HG03039 (cell line): ENCODE measurements around the gene S100A9.
"Not testable (repeated sequence)": the region's sequence is repeated elsewhere in the genome, so short reads cannot be mapped to it uniquely, and the experiment has no call there.

Source experiments
- ATAC-seq: cut with Tn5 transposase; IDR thresholded peaks from one replicate; pipeline ENCODE4 v1.9.1; 2021; ENCODE audit warnings: mild to moderate bottlenecking, moderate library complexity; ENCODE audit not compliant: unreplicated experiment

The S100A9 gene

DNA sequence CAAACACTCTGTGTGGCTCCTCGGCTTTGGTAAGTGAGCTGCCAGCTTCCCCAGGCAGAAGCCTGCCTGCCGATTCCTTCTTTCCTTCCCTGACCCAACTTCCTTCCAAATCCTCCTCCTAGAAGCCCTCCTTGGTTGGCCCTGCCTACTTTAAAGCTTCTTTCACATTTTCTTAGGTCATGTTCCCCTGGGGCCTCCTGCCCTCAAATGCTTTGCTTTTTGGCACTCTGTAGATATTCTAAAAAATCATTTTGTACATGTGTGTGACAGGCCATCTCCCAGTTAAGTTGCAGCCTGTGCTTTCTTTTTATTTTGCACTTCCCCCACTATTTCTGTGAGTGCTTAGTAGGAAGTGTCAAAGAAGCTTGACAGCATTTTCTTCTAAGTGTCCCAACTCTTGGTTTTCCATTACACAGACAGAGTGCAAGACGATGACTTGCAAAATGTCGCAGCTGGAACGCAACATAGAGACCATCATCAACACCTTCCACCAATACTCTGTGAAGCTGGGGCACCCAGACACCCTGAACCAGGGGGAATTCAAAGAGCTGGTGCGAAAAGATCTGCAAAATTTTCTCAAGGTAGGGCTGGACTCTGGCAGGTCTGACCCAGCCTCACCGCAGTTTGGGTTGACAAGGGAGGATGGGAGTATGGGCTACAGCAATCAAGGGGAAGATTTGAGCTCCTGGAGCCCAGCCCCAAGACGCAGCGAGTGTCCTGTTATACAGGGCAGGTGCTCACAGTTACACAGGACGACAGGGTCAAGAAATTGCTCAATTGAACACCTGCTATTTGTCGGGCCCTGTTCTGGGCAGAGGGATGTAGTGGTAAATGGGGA, at the start of gene S100A9:
Gene S100A9 (plus strand): TSS at position 2 of the 838 bp plus-strand sequence. CDS start 430 bp downstream, at position 432.
- no peak for ATAC-seq

DNA sequence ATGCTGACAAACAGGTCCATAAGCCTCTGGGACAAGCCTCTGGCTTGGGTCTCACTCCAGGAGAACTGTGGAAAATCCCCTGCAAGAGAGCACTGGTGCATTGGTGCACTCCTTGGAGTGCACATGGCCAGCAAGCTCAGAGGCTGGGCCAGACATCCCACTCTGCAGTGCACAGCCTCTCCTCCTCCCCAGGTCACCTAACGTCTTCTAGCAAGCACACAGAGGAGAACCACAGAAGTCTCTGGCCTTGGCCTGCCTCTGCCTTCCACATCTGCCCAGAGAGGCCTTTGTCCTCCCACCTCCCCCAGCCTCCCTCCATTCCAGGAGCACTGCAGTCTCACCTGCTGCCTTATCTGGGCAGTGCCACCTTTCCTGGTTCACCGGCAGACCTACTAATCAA, 49.1 kb upstream of the S100A9 start:
- no peak for ATAC-seq

DNA sequence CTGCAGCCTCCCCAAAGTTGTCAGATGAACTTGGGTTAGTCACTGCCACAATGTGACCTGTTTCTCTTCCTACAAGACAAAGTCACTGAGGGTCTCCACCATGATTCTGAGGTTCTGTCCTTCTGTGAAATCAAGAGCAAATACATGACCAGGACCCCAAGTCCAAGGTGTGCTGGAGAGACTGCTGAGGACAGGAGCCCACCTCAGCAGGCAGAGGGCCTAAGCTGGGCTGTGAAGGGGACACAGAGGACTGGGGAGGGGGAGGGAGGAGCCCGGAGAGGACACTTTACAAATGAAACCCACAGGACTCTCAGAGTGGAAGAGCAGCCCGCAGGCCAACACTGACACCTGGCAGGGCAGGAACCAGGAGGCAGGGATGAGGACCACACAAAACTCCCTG, 48.2 kb upstream of the S100A9 start:
- ATAC-seq = no peak

DNA sequence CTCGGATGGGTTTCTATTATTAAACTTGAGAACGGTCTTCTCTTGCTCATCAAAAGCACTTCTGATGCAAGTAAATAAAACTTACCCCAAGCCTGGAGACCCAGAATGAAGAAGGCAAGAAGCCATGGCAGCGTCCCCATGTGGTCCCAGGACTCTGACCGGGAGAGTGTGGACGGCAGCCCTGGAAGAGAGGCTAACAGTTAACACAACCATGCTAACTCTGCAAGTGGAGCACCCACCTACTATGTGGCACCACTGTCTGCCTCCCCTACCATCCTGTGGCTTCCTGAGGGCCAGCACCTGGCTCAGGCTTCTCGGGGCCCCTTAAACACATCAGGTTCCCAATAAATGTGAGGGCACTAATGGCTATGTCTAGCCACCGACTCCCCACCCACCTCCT, 47.1 kb upstream of the S100A9 start:
- ATAC-seq = no peak

DNA sequence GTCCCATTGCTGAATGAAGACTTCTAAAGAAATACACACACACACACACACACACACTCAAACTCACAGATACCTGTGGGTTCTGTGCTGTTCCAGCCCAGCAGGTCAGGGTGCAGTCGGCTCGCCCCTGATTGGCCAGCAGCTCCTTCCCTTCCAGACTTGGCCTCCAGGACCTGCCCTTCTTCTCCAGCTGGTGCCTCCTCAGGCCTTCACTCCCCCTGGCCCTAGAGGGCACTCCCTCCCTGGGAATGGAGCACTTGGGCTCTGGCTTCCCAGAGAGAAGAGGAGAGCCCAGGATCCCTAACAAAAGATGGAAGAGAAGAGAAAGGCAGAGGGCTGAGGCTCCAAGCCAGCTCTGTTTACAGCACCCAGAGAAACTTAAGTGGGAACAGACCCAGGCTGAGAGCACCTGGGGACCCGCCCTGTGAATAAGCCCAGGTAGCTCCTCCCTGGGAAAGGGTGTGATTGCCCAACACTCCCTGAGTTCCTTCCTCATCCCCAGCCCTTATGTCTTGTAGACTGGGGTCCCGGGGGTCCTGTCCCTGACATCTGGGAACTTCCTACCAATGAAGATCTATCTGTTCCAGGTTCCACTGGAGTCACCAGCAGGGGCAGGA, 45.0 kb upstream of the S100A9 start, which contains the start of gene PGLYRP3:
Gene PGLYRP3 (minus strand): TSS at position 383 of the 617 bp plus-strand sequence. CDS start 2,287 bp downstream, outside the sequence.
- no peak for ATAC-seq

DNA sequence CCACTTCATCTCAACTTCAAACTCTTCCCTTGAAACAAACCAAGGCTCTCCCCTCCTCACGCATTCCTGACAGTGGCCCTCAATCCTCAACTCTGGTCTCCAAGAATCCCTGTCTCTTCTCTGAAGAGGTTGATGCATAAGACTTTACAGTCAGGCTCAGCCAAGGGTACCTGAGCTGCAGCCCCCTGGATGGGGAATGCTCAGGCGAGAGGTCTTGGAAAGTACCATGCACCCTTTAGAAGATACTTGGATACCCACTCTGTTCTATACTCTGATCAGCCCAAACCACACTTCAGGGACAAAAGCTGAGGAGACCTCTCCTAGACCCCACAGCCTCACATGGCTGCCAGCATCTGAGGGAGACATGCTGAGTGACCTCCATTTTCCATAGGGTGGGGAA, 44.4 kb upstream of the S100A9 start:
- no peak for ATAC-seq

DNA sequence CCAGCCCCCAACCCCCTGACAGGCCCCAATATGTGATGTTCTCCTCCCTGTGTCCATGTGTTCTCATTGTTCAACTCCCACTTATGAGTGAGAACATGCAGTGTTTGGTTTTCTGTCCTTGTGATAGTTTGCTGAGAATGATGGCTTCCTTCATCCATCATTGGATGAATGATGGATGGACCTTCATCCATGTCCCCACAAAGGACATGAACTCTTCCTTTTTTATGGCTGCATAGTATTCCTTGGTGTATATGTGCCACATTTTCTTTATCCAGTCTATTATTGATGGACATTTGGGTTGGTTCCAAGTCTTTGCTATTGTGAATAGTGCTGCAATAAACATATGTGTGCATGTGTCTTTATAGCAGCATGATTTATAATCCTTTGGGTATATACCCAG, 43.3 kb upstream of the S100A9 start:
- not testable (repeated sequence) for ATAC-seq

DNA sequence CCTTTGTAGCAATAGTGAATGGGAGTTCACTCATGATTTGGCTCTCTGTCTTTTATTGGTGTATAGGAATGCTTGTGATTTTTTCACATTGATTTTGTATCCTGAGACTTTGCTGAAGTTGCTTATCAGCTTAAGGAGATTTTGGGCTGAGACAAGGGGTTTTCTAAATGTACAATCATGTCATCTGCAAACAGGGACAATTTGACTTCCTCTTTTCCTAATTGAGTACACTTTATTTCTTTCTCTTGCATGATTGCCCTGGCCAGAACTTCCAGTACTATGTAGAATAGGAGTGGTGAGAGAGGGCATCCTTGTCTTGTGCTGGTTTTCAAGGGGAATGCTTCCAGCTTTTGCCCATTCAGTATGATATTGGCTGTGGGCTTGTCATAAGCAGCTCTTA, 41.6 kb upstream of the S100A9 start:
- ATAC-seq = not testable (repeated sequence)

DNA sequence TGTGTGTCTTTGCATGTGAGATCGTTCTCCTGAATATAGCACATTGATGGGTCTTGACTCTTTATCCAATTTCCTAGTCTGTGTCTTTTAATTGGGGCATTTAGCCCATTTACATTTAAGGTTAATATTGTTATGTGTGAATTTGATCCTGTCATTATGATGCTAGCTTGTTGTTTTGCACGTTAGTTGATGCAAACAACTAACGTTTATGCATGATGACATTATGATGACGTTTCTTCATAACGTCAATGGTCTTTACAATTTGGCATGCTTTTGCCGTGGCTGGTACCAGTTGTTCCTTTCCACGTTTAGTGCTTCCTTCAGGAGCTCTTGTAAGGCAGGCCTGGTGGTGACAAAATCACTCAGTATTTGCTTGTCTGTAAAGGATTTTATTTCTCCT, 39.5 kb upstream of the S100A9 start:
- ATAC-seq = not testable (repeated sequence)

DNA sequence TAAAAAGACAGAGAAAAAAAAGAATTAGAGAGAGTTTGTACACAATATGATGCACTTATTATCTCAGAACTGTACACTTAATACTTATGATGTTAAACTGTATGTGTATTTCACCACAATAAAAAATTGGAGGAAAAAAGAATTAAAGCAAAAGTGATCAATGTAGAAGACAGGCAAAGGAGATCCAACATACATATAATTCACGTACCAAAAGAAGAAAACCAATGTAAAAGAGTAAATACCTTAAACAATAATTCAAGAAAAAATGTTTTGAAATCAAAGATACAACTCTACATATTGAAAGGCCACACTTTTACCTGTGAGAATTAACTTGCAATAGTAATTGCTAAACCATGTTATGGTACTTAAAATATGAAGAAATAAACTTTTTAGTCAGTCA, 35.1 kb upstream of the S100A9 start:
- ATAC-seq = no peak

DNA sequence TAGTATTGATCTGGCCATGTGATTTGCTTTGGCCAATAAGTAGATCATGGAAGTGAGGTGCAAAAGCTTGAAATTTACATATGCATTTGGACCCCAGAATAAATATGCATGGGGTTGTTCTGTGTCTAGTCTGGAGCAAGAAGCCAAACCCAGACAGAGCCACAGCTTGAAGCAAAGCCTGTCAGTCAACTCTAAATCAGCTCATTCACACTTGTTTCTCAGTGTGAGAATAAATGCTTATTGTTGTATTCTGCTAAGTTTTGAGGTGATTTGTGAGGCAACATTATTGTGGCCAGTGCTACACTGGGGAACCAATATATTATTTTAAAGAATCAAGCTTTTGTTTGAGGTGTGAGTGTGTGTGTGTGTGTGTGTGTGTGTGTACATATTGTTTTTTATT, 32.7 kb upstream of the S100A9 start:
- no peak for ATAC-seq

DNA sequence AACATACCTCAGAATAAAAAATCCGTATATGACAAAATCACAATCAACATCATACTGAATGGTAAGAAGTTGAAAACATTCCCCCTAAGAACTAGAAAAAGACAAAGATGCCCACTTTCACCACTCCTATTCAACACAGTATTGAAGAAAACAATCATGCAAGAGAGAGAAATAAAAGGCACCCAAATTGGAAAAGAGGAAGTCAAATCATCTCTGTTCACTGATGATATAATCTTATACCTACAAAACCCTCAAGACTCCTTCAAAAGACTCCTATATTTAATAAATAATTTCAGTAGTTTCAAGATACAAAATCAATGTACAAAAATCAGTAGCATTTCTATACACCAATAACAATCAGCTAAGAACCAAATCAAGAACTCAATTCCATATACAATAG, 23.8 kb upstream of the S100A9 start:
- no peak for ATAC-seq

DNA sequence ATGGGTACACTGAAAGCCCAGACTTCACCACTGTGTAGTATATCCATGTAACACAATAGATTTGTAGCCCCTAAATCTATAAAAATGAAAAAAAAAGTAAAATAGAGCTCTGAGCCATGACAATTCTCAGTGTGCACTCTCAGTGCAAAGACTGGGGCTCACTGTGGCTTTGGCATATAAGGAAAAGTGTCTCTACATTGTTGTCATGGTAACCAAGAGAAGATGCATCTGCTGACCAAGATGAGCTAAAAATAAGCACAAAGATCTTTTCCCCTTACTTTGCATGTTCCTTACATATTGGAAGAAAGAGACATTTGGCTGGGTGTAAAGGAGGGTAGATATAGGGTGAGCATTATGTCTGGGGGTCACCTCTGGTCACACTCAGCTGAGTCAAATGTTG, 21.0 kb upstream of the S100A9 start:
- ATAC-seq = no peak

DNA sequence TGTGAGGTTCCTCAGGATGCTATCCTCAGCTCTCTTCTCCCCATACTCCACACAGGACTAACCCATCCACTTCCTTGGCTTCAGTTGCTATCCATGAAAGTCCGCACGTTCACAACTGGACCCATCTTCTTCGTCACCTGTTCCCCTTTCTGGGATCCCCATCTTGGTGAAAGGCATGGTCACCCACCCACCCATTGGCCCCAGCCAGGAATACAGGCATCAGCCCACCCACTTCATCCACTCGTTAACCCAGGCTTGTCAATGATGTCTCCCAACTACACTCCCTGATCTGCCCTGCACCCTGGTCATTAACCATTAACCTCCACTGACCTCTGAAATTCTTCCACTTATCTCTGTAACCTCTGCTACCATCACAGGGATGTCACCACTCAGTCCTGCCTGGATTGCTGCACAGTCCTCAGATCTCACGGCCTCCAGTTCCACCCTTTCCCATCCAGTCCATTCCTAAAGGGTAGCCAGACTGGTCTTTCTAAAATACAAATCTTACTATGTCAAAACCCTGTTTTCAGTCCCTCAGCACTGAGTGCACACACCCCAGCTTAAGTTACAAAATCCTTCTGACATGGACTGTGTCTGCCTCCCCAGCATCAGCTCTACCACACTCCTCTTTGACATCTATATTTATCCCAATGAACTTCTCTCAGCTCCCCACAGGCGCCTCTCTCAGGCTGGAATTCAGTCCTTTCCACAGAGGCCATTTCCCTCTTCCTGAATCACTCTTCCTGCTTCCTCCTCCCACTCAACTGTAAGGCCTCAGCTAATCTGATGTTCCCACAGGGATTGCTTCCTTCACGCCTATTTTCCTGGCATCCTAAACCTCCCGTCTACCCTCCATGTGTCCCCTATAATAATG, 19.4 kb upstream of the S100A9 start:
- no peak for ATAC-seq

DNA sequence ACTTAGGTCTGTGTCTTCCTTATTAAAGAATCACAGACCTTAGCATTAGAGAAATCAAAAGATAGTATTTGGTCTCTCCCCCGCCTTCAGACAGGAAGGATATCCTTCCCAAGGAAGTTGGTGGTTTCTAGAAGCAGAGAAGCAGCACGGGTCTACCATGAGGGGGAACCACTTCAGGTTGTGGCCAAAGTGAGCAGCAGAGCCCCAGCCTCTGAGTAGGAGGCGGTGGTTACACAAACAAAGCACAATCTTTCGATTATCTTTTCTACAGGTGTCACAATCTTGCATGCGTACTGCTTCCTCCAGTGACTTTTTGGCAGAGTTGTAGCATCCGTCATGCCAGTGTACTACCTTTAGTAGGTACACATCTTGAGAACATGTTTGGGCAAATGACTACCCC, 17.9 kb upstream of the S100A9 start:
- no peak for ATAC-seq

DNA sequence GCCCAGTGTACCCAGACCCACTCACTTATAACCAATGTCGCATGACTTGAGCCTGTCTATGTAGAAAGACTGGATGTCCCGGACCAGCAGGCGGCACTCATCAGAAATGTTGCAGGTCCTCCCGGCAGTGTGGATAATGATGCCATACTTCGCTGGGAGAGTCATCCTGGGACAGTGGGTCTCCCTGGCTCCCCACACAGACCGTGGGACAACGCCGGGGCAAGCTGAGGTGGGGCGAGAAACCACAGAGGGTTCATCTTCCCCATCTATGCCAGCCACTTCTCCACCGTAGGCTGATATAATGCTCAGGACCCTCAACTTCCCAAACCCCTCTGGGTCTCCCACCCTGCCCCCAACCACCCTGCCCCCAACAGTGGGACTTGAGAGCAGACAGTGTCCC, 17.3 kb upstream of the S100A9 start:
- ATAC-seq = no peak

DNA sequence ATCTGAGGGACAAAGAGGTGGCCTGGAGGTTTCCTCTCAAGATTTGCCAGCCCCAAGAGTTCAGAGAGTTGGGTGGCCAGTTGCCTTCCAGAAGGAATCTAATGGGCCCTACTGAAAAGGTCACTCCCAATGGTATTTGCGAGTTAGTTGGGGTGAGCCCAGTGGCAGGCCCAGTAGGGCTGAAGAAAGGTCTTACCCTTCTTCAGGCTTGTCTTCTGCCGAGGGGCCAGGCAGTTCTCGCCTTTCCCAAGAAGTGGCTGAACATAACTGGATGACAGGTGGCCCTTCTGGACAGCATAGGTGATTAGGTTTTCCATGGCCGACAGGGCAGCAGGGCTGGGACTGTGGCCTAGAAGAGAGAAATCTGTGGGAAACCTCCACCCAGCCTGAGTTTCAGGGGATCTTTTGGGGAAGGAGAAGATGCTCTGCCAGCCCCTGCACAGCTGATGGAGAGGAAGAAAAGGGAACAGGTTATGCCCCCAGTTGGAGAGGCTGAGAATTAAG, 16.2 kb upstream of the S100A9 start:
- ATAC-seq = no peak

DNA sequence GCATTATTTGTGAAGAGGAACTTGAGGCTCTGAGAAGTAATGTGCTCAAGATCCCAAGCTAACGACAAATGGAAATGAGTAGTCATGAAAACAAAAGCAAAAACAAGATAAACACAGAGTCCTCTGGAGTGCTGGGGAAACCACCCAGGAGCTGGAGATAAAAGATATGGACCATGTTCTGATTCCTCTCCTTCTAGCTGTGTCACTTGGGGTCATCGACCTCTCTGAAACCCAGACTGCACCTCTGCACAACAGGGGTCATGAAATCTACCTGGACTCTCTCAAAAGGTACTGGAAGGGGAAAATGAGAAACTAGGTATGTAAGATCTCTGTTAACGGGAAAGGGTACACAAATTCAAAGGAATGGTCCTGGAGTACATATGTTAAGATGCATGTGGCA, 15.5 kb upstream of the S100A9 start:
- no peak for ATAC-seq

DNA sequence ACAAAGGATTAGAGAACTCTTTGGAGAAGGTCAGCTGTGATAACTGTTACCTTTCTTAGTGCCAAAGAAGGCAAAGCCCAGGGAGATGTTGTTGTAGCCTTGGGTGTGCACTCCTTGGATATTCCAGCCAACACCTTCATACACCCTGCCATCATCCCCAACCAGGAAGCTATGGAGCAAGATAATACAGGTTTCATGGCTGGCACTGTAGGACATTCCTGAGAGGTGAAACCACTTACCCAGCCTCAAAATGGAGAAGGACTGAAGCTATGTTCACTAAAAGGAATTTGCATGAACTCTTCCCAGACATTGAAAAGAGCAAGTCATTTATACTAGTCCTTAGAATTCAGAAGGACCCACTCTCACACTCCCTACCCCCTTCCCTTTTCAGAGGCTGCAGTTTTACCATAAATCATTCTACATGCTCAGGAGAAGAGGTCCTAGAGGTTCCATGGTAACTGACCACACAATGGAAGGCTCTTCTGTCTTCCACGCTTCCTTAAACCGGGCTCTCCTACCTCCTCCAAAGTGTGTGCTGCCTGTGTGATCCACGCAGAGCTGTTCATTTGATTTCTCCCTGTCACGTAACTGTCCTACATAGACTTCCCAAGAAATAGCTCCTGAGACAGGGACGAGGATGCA, 14.5 kb upstream of the S100A9 start:
- ATAC-seq = no peak

DNA sequence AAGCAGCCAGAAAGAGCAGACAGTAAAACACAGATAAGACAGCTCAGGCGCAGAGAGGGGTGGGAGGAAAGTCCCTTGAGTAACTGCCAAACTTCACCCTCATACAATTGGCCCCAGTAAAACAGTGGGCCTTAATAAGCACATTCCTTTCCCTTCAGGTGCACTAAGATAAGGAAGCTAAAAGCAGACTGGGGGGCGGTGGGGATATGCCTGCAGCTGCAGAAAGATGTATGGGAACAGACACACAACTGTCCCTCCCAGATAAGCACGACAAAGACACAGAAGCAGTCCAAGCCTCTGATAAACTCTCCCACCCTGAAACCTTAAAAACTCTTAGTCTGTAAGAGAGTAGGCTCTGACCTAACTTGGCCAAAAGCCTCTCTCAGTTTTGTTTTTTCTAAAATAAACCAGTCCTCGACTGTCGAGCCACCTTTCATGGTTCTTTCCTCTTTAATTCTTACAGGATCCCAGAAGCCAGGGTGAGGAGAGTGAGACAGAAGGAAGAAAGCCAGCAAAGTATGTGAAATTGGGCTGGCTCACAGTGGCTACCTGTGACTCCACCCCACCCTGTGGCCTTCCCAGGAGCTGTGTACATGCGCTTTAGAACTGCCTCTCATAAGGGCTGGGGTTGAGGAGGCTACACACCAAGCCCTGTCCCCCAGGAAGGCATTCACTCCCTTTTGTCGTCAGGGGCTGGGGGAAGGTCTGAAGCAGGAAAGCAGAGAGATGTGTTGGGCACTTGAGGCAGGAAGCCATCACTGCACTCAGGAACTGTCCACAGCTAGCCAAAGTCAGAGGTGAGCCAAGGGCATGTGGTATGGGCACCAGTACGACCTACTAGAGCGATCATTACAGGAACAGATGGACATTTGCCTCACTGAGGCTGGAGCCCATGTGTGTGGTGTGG, 13.6 kb upstream of the S100A9 start:
- no peak for ATAC-seq
